Uterus (tissue), 4 donors: ENCODE results near the gene RFX1. TPM values are rescaled to one million over a fixed set of nuclear protein-coding genes. Genes with fewer than 3 reads are reported as not detected.
"Not testable (repeated sequence)": the region's sequence is repeated elsewhere in the genome, so short reads cannot be mapped to it uniquely, and the experiment has no call there.

Experiments used
- DNase-seq, 2 donors: peaks; one replicate each; pipeline ENCODE4 v3.0.0-alpha.2; 2019 to 2020
- H3K27ac ChIP-seq, 2 donors: fragments of 200-600 bp; sonication (generic); 1 replicate in 1 of 2; 2 replicates in 1 of 2; pipeline ENCODE4 v1.5.1; 2016 to 2018
- H3K27me3 ChIP-seq, 2 donors: fragments of 200-600 bp; sonication (generic); one replicate each; pipeline ENCODE4 v1.5.1; 2018 to 2019; ENCODE audit warnings: control low read depth in 1 of 2
- H3K36me3 ChIP-seq, 2 donors: fragments of 200-600 bp; sonication (generic); one replicate each; pipeline ENCODE4 v1.5.1; 2019; ENCODE audit warnings: control low read depth in 1 of 2
- H3K4me1 ChIP-seq, 2 donors: fragments of 200-600 bp; sonication (generic); one replicate each; pipeline ENCODE4 v1.5.1; 2018 to 2019; ENCODE audit warnings: control low read depth in 1 of 2
- H3K4me3 ChIP-seq, 2 donors: fragments of 200-600 bp; sonication (generic); 1 replicate in 1 of 2; 2 replicates in 1 of 2; pipeline ENCODE4 v1.5.1; 2018 to 2019; ENCODE audit warnings: mild to moderate bottlenecking in 1 of 2
- H3K9me3 ChIP-seq, 2 donors: fragments of 200-600 bp; sonication (generic); one replicate each; pipeline ENCODE4 v1.5.1; 2019; ENCODE audit warnings: control low read depth in 1 of 2
- CTCF ChIP-seq, 4 experiments: fragments of 200-600 bp in 2 of 4; fragments of 450-650 bp in 2 of 4; sonication (generic) in 2 of 4; IDR thresholded peaks; one replicate each; pipeline ENCODE4 v1.5.1; 2016 to 2019; ENCODE audit warnings: antibody characterized with exemption in 4 of 4, mild to moderate bottlenecking in 2 of 4, moderate library complexity in 1 of 4
- POLR2A ChIP-seq, 2 donors: fragments of 450-650 bp; IDR thresholded peaks; one replicate each; pipeline ENCODE4 v1.6.1; 2016; ENCODE audit warnings: antibody characterized with exemption in 2 of 2, mild to moderate bottlenecking in 1 of 2, moderate library complexity in 1 of 2
- intact Hi-C: fragments of 100-400 bp; cut with DNase I; formaldehyde crosslinking; loops from one replicate; pipeline ENCODE4 v1.15.1; 2023; ENCODE audit warnings: low total_unique reads
- total RNA-seq, 4 donors: library from RNA; depleted of rRNA in 3 of 4; stranded (reverse); fragments of >200 nt in 3 of 4; gene quantifications; one replicate each; pipeline versions ENCODE4 v1.1.0 to v1.2.4, GENCODE V29; 2014 to 2023
- donor health status: DM: yes; HTN: yes; CAD: no.

Gene RFX1
- total RNA-seq, 4 donors from 2014 or later = 0.26 to 14.1 (median 4.1) TPM

DNA sequence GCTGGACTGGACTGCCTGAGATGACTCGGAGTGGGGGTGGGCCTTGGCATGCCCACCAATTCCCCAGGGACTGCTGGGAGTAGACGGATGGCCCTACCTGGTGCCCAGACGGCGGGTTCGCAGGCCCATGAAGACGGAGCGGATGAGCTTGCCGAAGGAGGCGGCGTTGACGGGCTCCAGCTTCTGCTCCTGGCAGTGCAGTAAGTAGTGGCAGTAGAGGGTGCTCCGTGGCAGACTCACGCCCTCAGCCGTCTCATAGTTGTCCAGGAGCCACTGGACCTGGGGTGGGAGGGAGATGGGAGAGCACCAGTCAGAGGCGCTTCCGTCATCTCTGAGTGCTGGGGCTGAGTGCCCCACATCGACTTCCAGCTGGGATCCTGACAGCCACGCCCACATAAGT lies 36.2 kb downstream of the RFX1 start:
- no peak for DNase-seq
- Histone ChIP-seq H3K36me3 (no peaks in the 10 kb centered on the region), H3K9me3 (no peaks in the 10 kb centered on the region), H3K27me3 (no peaks in the 10 kb centered on the region), H3K27ac (no peak overlapping the region), H3K4me1 (no peaks in the 10 kb centered on the region), H3K4me3 (no peak overlapping the region)
- TF ChIP-seq CTCF (IDR thresholded peaks at IDR 0.05) (no peak), POLR2A (IDR thresholded peaks at IDR 0.05) (no peak)
- intact Hi-C loops = no loop called here

DNA sequence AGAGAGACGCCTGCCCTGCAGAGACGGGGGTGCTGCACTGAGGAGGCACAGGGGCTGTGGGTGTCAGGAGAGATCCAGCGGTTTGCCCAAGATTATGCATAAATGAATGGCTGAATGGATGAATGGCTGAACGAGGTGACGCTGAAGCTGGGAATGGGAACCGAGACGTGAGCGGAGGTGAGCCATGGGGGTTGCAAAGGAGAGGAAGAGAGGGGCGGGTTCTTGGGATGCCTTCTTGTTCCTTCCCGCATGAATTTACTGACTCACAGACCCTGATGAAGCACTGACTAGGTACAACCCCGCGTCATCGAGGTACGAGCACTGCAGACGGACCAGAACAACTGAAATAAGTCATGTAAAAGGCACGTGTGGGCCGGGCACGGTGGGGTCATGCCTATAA lies 37.1 kb downstream of the RFX1 start:
- H3K4me1 ChIP-seq = no peaks in the 10 kb centered on the region
- H3K9me3 ChIP-seq = no peaks in the 10 kb centered on the region
- no peak for DNase-seq
- no peaks in the 10 kb centered on the region for H3K36me3 ChIP-seq
- TF ChIP-seq CTCF (IDR thresholded peaks at IDR 0.05) (no peak), POLR2A (IDR thresholded peaks at IDR 0.05) (no peak)
- no peaks in the 10 kb centered on the region for H3K27me3 ChIP-seq
- H3K27ac ChIP-seq = no peak overlapping the region
- intact Hi-C loops = no loop called here
- H3K4me3 ChIP-seq = no peak overlapping the region

DNA sequence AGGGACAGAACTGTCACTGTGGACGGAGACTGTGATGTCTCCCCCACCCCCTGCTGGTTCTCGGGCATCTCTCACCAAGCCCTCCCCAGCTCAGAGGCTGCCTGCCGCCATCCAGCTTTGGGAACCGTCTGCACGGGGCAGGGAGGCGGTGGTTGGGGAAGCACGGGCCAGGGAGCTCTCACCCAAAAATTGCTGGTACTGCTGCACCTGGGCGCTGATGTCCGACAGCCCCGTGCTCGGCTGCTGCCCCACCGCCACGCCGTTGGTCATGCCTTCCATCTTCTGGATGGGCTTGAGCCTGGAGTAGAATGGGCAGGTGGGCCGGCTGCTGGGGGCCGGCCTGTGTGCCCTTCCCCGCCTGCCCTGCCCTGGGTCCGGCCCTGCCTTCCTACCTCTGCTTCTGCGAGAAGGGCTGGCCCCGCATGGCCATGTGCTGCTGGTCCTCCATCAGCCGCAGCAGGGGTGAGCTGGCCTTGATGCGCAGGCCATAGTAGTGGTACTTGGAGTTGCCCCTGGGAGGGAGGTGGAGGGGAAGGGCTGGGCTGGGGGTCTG lies 37.7 kb downstream of the RFX1 start:
- intact Hi-C loops = no loop called here
- no peak overlapping the region for H3K27ac ChIP-seq
- no peak for TF ChIP-seq CTCF (IDR thresholded peaks at IDR 0.05)
- no peak for TF ChIP-seq POLR2A (IDR thresholded peaks at IDR 0.05)
- H3K9me3 ChIP-seq = no peaks in the 10 kb centered on the region
- DNase-seq = no peak
- no peak overlapping the region for H3K4me3 ChIP-seq
- no peaks in the 10 kb centered on the region for H3K36me3 ChIP-seq
- H3K27me3 ChIP-seq = no peaks in the 10 kb centered on the region
- H3K4me1 ChIP-seq = peaks cover 0 to under 1% of the 10 kb centered on the region in 2 donors

DNA sequence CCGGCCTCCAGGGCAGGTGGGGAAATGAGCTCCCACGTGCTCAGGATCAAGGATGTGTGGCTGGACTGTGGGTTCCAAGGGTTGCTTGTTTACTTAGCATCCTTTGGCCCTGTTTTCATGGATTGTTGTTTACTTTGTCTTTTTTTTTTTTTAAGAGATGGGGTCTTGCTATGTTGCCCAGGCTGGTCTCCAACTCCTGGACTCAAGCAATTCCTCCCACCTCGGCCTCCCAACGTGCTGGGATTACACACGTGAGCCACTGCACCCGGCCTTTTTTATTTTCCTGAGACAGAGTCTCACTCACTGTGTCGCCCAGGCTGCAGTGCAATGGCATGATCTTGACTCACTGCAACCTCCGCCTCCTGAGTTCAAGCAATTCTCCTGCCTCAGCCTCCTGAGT lies 38.9 kb downstream of the RFX1 start:
- H3K27ac ChIP-seq, H3K36me3 ChIP-seq, intact Hi-C loops, DNase-seq, H3K9me3 ChIP-seq, H3K4me1 ChIP-seq, H3K4me3 ChIP-seq, H3K27me3 ChIP-seq: not testable (repeated sequence)

DNA sequence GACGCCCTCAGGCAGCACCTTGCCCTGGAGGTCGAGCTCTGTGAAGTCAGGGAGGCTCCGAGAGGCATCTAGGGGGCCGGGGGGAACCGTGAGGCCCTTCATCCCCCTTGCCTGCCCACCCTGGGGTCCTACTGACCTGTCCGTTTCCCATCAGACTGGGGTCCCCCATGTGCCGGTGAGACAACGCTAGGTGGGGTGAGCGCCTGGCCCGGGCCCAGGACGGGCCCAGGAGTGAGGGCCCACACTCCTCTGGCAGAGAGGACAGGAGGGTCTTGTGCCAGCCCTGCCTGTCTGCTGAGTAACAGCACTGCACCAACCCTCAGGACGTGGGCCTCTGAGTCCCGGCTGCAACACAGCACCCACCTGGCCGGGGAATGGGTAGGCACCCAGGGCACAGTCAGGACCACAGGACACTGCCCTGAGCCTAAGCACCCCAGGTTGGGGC lies 39.4 kb downstream of the RFX1 start:
- H3K4me3 ChIP-seq = no peak overlapping the region
- no peak for DNase-seq
- no peak for TF ChIP-seq CTCF (IDR thresholded peaks at IDR 0.05)
- TF ChIP-seq POLR2A (IDR thresholded peaks at IDR 0.05) = no peak
- H3K27me3 ChIP-seq = no peaks in the 10 kb centered on the region
- no peaks in the 10 kb centered on the region for H3K9me3 ChIP-seq
- H3K4me1 ChIP-seq = peaks cover 0 to 9% of the 10 kb centered on the region in 2 donors
- H3K36me3 ChIP-seq = no peaks in the 10 kb centered on the region
- no peak overlapping the region for H3K27ac ChIP-seq
- intact Hi-C loops = no loop called here
